Prostate gland (tissue), 2 donors: ENCODE results near the gene INTS15.

Experiments used
- POLR2A ChIP-seq: fragments of 450-650 bp; IDR thresholded peaks from one replicate; pipeline ENCODE4 v1.6.1; 2016; ENCODE audit warnings: antibody characterized with exemption, mild to moderate bottlenecking
- TF ChIP-seq, protein P1 (sequence below), 4 experiments: fragments of 200-600 bp in 2 of 4; fragments of 450-650 bp in 2 of 4; sonication (generic) in 2 of 4; IDR thresholded peaks; 1 replicate in 3 of 4; 2 replicates in 1 of 4; pipeline ENCODE4 v1.5.1; 2016 to 2019; ENCODE audit warnings: antibody characterized with exemption in 4 of 4, mild to moderate bottlenecking in 2 of 4, moderate library complexity in 2 of 4

DNA sequence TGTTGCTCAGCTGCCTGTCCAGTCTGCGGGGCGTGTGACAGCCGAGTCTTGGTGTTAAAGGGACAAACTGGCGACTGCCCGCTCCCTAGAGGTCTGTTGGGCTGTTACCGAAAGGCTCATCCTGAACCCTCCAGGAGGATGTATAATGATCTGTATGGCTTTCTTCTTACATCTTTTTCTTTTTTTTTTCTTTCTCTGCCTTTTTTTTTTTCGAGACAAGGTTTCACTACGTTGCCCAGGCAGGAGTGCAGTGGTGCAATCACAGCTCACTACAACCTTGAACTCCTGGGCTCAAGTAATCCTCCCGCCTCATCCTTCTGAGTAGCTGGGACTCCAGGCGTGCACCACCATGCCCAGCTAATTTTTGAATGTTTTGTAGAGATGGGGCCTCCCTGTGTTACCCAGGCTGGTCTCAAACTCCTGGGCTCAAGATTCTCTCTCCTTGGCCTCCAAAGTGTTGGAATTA is 857 bp downstream of the INTS15 start:
- TF ChIP-seq, protein P1, sequence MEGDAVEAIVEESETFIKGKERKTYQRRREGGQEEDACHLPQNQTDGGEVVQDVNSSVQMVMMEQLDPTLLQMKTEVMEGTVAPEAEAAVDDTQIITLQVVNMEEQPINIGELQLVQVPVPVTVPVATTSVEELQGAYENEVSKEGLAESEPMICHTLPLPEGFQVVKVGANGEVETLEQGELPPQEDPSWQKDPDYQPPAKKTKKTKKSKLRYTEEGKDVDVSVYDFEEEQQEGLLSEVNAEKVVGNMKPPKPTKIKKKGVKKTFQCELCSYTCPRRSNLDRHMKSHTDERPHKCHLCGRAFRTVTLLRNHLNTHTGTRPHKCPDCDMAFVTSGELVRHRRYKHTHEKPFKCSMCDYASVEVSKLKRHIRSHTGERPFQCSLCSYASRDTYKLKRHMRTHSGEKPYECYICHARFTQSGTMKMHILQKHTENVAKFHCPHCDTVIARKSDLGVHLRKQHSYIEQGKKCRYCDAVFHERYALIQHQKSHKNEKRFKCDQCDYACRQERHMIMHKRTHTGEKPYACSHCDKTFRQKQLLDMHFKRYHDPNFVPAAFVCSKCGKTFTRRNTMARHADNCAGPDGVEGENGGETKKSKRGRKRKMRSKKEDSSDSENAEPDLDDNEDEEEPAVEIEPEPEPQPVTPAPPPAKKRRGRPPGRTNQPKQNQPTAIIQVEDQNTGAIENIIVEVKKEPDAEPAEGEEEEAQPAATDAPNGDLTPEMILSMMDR (IDR thresholded peaks at IDR 0.05) = no peak
- TF ChIP-seq POLR2A = no peak
